ENCODE results near the gene HIGD1A. TPM values are rescaled to one million over a fixed set of nuclear protein-coding genes. Genes with fewer than 3 reads are reported as not detected.

Gene HIGD1A
- total RNA-seq, 1 donor from 2014 or later = 190 TPM

GRCh38 chr3:42742259-42742658 is 62.0 kb downstream of the HIGD1A start:
- no peak for DNase-seq (ENCODE audit: low read depth)
- Histone ChIP-seq H3K4me3 (ENCODE audit: low read depth, low read length) (no peak overlapping the region), H3K36me3 (ENCODE audit: control insufficient read depth, insufficient read depth, low read length) (no peaks in the 10 kb centered on the region), H3K27me3 (ENCODE audit: control insufficient read depth, insufficient read depth, low read length) (peaks cover 3% of the 10 kb centered on the region)
- no peak for TF ChIP-seq CTCF (IDR thresholded peaks at IDR 0.05; ENCODE audit: insufficient read depth, low read length, poor library complexity, severe bottlenecking)

GRCh38 chr3:42741796-42742195 is 62.5 kb downstream of the HIGD1A start:
- Histone ChIP-seq H3K4me3 (ENCODE audit: low read depth, low read length) (no peak overlapping the region), H3K27me3 (ENCODE audit: control insufficient read depth, insufficient read depth, low read length) (peaks cover under 1% of the 10 kb centered on the region), H3K36me3 (ENCODE audit: control insufficient read depth, insufficient read depth, low read length) (no peaks in the 10 kb centered on the region)
- no peak for TF ChIP-seq CTCF (IDR thresholded peaks at IDR 0.05; ENCODE audit: insufficient read depth, low read length, poor library complexity, severe bottlenecking)
- no peak for DNase-seq (ENCODE audit: low read depth)

- no peak overlapping the region for H3K4me3 ChIP-seq (ENCODE audit: low read depth, low read length)
- no peaks in the 10 kb centered on the region for H3K27me3 ChIP-seq (ENCODE audit: control insufficient read depth, insufficient read depth, low read length)
- no peaks in the 10 kb centered on the region for H3K36me3 ChIP-seq (ENCODE audit: control insufficient read depth, insufficient read depth, low read length)
- TF ChIP-seq CTCF (IDR thresholded peaks at IDR 0.05; ENCODE audit: insufficient read depth, low read length, poor library complexity, severe bottlenecking) = no peak
- no peak for DNase-seq (ENCODE audit: low read depth)
Measured at GRCh38 chr3:42739401-42740158, 64.7 kb downstream of the HIGD1A start.

- no peaks in the 10 kb centered on the region for H3K27me3 ChIP-seq (ENCODE audit: control insufficient read depth, insufficient read depth, low read length)
- DNase-seq (ENCODE audit: low read depth) = no peak
- TF ChIP-seq CTCF (IDR thresholded peaks at IDR 0.05; ENCODE audit: insufficient read depth, low read length, poor library complexity, severe bottlenecking) = no peak
- no peak overlapping the region for H3K4me3 ChIP-seq (ENCODE audit: low read depth, low read length)
- no peaks in the 10 kb centered on the region for H3K36me3 ChIP-seq (ENCODE audit: control insufficient read depth, insufficient read depth, low read length)
Measured at GRCh38 chr3:42736531-42736930, 67.8 kb downstream of the HIGD1A start.

GRCh38 chr3:42736081-42736480 is 68.2 kb downstream of the HIGD1A start:
- Histone ChIP-seq H3K27me3 (ENCODE audit: control insufficient read depth, insufficient read depth, low read length) (no peaks in the 10 kb centered on the region), H3K36me3 (ENCODE audit: control insufficient read depth, insufficient read depth, low read length) (no peaks in the 10 kb centered on the region), H3K4me3 (ENCODE audit: low read depth, low read length) (no peak overlapping the region)
- no peak for TF ChIP-seq CTCF (IDR thresholded peaks at IDR 0.05; ENCODE audit: insufficient read depth, low read length, poor library complexity, severe bottlenecking)
- no peak for DNase-seq (ENCODE audit: low read depth)

- no peak overlapping the region for H3K4me3 ChIP-seq (ENCODE audit: low read depth, low read length)
- no peak for DNase-seq (ENCODE audit: low read depth)
- H3K27me3 ChIP-seq (ENCODE audit: control insufficient read depth, insufficient read depth, low read length) = no peaks in the 10 kb centered on the region
- H3K36me3 ChIP-seq (ENCODE audit: control insufficient read depth, insufficient read depth, low read length) = no peaks in the 10 kb centered on the region
- TF ChIP-seq CTCF (IDR thresholded peaks at IDR 0.05; ENCODE audit: insufficient read depth, low read length, poor library complexity, severe bottlenecking) = no peak
Measured at GRCh38 chr3:42735615-42736014, 68.7 kb downstream of the HIGD1A start.
